Measurements from ENCODE around the gene SMAD6.

The SMAD6 gene

DNA sequence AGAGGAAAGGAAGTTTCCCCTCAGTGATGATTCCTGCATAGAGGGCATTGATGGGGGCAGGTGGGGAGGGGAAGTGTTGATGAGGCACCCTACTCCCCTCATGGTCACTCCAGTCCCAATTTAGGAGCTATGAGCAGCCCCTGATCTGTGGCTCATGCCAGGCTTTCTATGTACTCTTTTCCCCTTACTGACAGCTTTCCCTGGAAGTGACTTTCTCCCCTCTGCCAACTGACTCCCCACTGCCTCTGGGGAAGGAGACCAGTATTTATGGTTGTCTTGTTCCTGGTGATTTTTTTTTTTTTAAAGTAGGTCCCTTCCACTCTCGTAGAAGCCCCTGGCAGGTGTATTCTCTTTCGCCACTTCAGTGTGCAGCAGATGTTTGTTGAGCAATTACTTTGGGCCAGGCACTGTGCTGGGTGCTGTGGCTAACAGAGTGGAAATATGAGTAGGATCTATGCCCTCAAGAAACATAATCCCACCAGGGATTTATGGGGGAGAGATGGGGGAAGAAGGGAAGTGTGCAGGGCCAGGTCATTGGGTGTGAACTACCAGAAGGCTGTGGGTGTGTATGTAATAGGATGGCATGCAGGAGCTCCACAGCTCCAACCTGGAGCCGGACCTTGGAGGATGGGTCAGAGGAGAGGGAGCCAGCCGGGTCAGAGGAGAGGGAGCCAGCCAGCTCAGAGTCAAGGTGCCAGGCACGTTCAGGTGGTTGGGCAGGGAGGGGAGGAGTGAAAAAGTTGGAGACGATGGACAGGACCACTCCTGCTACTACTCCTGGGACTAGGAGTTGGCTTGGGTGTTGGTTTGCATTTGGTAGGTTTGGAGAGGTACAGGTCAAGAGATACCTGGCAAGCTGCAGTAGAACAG is 3.5 kb downstream of the SMAD6 start:
- TF ChIP-seq, protein P1, sequence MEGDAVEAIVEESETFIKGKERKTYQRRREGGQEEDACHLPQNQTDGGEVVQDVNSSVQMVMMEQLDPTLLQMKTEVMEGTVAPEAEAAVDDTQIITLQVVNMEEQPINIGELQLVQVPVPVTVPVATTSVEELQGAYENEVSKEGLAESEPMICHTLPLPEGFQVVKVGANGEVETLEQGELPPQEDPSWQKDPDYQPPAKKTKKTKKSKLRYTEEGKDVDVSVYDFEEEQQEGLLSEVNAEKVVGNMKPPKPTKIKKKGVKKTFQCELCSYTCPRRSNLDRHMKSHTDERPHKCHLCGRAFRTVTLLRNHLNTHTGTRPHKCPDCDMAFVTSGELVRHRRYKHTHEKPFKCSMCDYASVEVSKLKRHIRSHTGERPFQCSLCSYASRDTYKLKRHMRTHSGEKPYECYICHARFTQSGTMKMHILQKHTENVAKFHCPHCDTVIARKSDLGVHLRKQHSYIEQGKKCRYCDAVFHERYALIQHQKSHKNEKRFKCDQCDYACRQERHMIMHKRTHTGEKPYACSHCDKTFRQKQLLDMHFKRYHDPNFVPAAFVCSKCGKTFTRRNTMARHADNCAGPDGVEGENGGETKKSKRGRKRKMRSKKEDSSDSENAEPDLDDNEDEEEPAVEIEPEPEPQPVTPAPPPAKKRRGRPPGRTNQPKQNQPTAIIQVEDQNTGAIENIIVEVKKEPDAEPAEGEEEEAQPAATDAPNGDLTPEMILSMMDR (IDR thresholded peaks at IDR 0.05): no peak

DNA sequence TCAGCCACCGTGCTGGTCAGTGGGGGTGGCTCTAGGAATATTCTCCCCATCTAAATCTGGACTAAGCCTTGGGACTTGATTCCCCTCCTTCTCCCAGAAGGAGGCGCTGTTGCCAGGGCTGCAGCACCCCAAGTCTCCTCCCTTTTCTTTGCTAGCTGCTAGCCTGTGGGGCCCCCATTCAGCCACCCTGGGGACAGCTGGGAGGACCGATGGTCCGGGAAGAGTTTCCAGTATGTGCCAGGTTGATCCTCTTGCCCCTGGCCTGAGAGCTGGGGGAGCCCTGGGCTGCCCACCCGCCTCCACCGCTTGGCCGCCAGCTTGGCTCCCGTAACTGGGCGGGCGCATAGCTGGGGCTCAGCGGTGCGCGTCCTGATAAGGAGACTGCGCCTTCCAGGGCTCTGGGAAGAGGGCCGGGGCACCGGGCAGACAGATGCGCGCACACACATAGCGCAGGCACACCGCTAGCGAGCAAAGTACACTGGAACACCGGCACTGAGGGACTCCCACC is 4.2 kb downstream of the SMAD6 start:
- TF ChIP-seq, protein P1 (IDR thresholded peaks at IDR 0.05): peak; percentile 43; the same call in 1 of the 2 replicates

DNA sequence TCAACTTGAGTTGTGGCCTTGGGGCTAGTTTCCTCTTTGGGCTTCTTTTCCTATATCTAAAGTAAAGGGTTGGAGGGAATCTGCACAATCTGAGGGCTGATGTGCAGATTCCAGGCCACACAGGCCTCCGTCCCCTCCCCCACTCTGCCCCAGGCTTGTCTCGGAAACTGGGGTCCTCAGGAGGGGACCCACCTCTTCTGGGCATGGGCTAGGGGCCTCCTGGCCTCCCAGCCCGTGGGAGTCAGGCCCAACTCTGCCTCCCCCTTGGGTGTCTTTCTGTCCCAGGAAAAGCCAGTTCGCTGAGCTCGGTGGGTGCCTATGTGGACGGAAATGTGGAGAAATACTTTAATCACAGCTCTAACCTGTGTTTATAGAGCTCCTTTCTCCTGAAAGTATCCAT is 4.8 kb downstream of the SMAD6 start:
- TF ChIP-seq, protein P1 (IDR thresholded peaks at IDR 0.05): no peak

DNA sequence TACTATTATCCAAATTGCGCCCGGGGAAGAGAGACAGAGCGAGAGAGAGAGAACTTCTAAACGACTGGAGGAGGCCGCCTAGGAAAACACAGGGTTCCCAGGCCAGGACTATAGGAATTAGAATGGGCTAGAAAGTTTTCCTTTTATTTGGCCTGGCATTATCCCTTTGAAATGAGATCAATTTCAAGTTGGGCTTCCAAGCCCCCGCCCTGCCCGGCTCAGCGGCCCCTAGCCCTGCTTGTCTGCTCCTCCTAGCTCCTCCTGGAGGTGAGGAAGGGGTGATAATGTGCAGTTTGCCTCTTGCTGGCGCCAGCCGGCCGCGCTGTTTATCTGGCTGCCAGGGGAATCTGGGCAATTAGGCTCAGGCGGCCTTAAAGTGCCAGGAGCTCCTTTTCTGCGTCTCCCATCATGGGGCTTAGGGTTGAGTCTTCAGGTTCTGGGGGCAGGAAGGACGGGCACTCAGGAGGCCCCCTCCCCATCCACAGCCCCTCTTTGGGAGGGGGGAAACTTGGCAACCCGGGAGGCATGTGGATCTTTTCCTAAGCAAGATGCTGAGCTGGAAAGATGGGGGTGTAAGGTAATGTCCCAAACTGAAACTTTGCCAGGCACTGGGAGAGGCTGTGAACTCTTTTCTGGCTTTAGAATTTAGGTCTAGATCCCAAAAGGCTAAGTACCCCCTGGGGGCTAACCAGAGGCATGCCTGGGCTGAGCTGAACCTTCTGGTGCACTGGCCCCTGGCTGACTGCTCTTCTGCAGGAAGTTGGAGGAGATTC is 5.5 kb downstream of the SMAD6 start:
- TF ChIP-seq, protein P1 (IDR thresholded peaks at IDR 0.05): no peak

DNA sequence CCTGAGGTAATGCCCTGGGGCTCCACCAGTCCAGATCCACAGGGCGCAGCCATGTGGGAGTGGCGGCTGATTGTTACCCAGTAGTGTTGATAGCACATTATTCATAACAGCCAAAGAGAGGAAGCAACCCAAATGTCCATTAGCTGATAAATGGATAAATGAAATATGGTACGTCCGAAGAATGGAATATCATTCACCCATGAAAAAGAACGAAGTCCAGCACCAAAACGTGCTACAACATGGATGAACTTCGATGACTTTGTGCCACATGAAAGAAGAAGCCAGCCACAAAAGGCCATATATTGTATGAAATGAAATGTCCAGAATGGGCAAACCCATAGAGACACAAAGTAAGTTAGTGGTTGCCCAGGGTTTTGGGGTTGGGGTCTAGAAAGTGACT is 6.4 kb downstream of the SMAD6 start:
- TF ChIP-seq, protein P1 (IDR thresholded peaks at IDR 0.05): no peak

DNA sequence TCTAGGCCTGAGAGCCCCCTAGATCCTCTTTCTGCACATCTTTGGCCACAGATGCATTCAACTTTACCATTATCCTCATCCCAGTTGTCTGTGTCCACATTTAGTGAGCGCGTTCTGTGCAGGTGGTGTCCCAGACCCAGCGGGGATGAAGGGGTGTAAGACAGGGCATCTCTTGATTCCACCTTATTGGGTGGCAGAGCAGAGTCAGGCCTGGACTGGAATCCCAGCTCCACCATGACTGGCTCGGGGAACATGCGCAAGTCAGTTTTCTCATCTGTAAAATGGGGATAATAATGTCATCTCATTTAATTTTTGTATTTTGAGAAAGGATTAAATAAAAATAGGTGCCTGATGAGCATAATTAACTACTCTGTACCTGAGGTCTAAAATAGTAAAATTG is 7.8 kb downstream of the SMAD6 start:
- TF ChIP-seq, protein P1 (IDR thresholded peaks at IDR 0.05): no peak

DNA sequence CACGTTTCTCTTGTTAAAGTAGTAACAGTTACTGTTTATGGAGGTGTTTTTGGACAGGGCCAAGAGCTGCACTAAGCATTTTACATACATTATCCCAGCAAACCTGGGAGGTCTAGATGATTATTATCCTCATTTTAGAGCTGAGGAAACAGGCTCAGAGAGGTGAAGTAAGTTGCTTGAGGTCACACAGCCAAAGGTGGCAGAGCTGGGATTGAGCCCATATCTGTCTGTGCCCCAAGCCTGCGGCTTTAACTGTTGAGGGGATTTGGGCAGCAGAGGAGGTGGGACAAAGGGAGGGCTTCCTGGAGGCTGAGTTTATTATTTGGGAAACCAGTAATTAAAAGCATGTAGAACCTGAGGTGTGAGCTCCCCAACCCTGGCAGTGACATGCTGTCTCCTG is 9.2 kb downstream of the SMAD6 start:
- TF ChIP-seq, protein P1 (IDR thresholded peaks at IDR 0.05): no peak

All from LNCAP (cell line).